HepG2 (cell line): Measurements from ENCODE around the gene ATP2A3. TPM values are rescaled to one million over a fixed set of nuclear protein-coding genes. Genes with fewer than 3 reads are reported as not detected.

Experiments
- CBX2 ChIP-seq, 2 experiments: fragments of 200-600 bp in 1 of 2; sonication (generic); formaldehyde crosslinking in 1 of 2; IDR thresholded peaks; 2 replicates each; pipeline versions ENCODE4 v1.7.0 to v1.8.1; 2018 to 2022; ENCODE audit warnings: low read depth in 2 of 2, low read length in 1 of 2, mild to moderate bottlenecking in 1 of 2, missing genetic modification reagents in 1 of 2
- FOXK1 ChIP-seq: sonication (generic); formaldehyde crosslinking; IDR thresholded peaks from 2 replicates; pipeline ENCODE4 v1.4.0; 2020; ENCODE audit warnings: low read depth, missing genetic modification reagents, borderline replicate concordance
- KLF16 ChIP-seq, 2 experiments: sonication (generic) in 1 of 2; formaldehyde crosslinking in 1 of 2; IDR thresholded peaks; 2 replicates each; pipeline versions ENCODE4 v1.6.1 to v1.8.0; 2016 to 2023; ENCODE audit warnings: missing genetic modification reagents in 2 of 2, missing compliant biosample characterization in 1 of 2
- NFE2L1 ChIP-seq: sonication (generic); formaldehyde crosslinking; IDR thresholded peaks from 2 replicates; pipeline ENCODE4 v1.4.0; 2020; ENCODE audit warnings: missing genetic modification reagents, mild to moderate bottlenecking, borderline replicate concordance
- NRL ChIP-seq: sonication (generic); formaldehyde crosslinking; IDR thresholded peaks from 2 replicates; pipeline ENCODE4 v1.5.0; 2020; ENCODE audit warnings: missing genetic modification reagents, mild to moderate bottlenecking, moderate library complexity, borderline replicate concordance
- PRDM15 ChIP-seq: sonication (generic); formaldehyde crosslinking; IDR thresholded peaks from 2 replicates; pipeline ENCODE4 v1.4.0; 2020; ENCODE audit warnings: missing genetic modification reagents
- SIX4 ChIP-seq: sonication (generic); formaldehyde crosslinking; IDR thresholded peaks from 2 replicates; pipeline ENCODE4 v1.4.0; 2020; ENCODE audit warnings: missing genetic modification reagents
- SP1 ChIP-seq, 2 experiments: fragments of 450-650 bp in 1 of 2; sonication (generic) in 1 of 2; formaldehyde crosslinking in 1 of 2; IDR thresholded peaks; 2 replicates each; pipeline versions ENCODE4 v1.4.0 to v1.6.1; 2016 to 2020; ENCODE audit warnings: missing genetic modification reagents in 1 of 2
- TCF12 ChIP-seq, 2 experiments: fragments of 450-650 bp in 1 of 2; sonication (generic) in 1 of 2; formaldehyde crosslinking in 1 of 2; IDR thresholded peaks; 2 replicates each; pipeline versions ENCODE4 v1.6.1 to v1.8.0; 2017 to 2022; ENCODE audit warnings: antibody characterized with exemption in 1 of 2, mild to moderate bottlenecking in 1 of 2, missing genetic modification reagents in 1 of 2, moderate library complexity in 1 of 2
- TEAD3 ChIP-seq: optimal IDR thresholded peaks from 2 replicates; pipeline ENCODE3; 2016; ENCODE audit warnings: borderline replicate concordance
- THAP7 ChIP-seq: sonication (generic); formaldehyde crosslinking; IDR thresholded peaks from 2 replicates; pipeline ENCODE4 v1.8.1; 2023; ENCODE audit warnings: mild to moderate bottlenecking, missing genetic modification reagents
- TOE1 ChIP-seq: sonication (generic); formaldehyde crosslinking; IDR thresholded peaks from 2 replicates; pipeline ENCODE4 v1.4.0; 2020; ENCODE audit warnings: mild to moderate bottlenecking, missing genetic modification reagents
- ZBTB37 ChIP-seq: sonication (generic); formaldehyde crosslinking; IDR thresholded peaks from 2 replicates; pipeline ENCODE4 v1.4.0; 2020; ENCODE audit warnings: mild to moderate bottlenecking, missing genetic modification reagents
- ZNF274 ChIP-seq: sonication (generic); formaldehyde crosslinking; IDR thresholded peaks from 2 replicates; pipeline ENCODE4 v1.5.1; 2020; ENCODE audit warnings: mild to moderate bottlenecking, missing genetic modification reagents
- ZNF33A ChIP-seq: sonication (generic); formaldehyde crosslinking; IDR thresholded peaks from 2 replicates; pipeline ENCODE4 v1.5.1; 2020; ENCODE audit warnings: missing genetic modification reagents, mild to moderate bottlenecking, moderate library complexity, borderline replicate concordance
- polyA plus RNA-seq, 8 experiments: library from polyadenylated mRNA; depleted of rRNA in 3 of 8; stranded (reverse) in 7 of 8; unstranded in 1 of 8; fragments of >200 nt; fragmentation: Illumina TruSeq in 4 of 8; extraction: Trizol in 4 of 8; gene quantifications; 2 replicates each; pipeline versions ENCODE4 v1.2.1 to v1.2.3, GENCODE V29; 2011 to 2016; ENCODE audit warnings: low read depth in 4 of 8, missing spikeins in 1 of 8, mixed read lengths in 1 of 8; ENCODE audit not compliant: insufficient read depth in 1 of 8
- total RNA-seq, 5 experiments: library from RNA; depleted of rRNA; stranded (reverse); fragments of >200 nt; fragmentation: Illumina TruSeq; extraction: Trizol; gene quantifications; 2 replicates each; pipeline ENCODE4 v1.2.3, GENCODE V29; 2016; ENCODE audit warnings: low read depth in 1 of 5
- TF ChIP-seq, protein P1 (sequence below): sonication (generic); formaldehyde crosslinking; IDR thresholded peaks from 2 replicates; pipeline ENCODE4 v1.5.1; 2020; ENCODE audit warnings: missing genetic modification reagents, mild to moderate bottlenecking, borderline replicate concordance
- TF ChIP-seq, protein P2 (sequence below): sonication (generic); formaldehyde crosslinking; IDR thresholded peaks from 2 replicates; pipeline ENCODE4 v1.5.1; 2020; ENCODE audit warnings: mild to moderate bottlenecking, missing genetic modification reagents, moderate library complexity

Gene ATP2A3
- total and polyA plus RNA-seq, 2 of the 13 experiments (the other 11 are each of a cell fraction or from before 2014, with no cell fraction given) = 0.07 TPM; not detected in 1

DNA sequence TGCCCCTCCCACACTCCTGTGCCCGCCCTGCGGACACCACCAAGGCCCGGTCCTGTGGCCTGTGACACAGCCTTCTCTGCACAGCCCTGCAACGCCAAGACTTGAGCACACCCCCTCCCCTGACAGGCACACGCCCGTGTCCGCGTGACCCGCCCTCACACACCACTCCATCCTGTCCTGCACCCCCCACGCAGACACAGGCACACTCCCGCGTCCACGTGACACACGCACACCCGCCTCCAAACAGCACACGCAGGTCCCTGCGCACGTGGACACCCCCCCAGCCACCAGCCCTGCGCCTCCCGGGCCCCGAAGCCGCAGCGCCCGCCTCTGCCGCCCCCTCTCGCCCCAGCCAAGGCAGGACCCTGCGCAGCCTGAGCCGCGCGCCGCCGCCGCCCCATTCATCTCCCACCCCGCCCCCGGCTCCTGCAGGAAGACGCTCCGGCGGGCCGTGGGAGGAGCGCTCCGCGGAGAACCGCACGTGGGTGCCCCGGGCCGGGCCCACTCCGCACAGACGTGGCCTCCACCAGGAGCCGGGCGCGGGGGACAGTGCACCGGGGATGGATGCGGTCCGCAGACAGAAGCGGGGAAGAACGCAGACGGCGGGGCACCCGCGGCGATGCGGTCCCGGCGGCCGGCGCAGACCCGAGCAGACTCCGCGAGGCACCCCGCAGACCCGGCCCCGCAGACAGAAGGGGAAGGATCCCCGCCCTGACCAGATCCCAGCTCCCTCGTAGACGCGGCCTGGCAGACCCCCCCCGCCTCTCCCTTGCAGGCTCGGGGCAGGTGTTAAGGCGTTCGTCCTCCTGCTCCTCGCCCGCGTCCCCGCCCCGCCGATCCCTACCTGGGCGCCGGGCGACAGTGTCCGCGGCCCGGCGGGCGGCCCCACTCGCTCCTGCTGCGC is 71.9 kb downstream of the ATP2A3 start (continued):
- TF ChIP-seq ZBTB37 (CRISPR knock-in tag) (no peak), SP1 (IDR thresholded peaks at IDR 0.05) (no peak), SP1 (CRISPR knock-in tag; IDR thresholded peaks at IDR 0.05) (no peak), PRDM15 (no peak), SIX4 (CRISPR knock-in tag) (no peak), THAP7 (no peak), TOE1 (CRISPR knock-in tag) (no peak), ZNF33A (CRISPR knock-in tag) (no peak), FOXK1 (CRISPR knock-in tag) (no peak), NFE2L1 (CRISPR knock-in tag) (no peak), TCF12 (IDR thresholded peaks at IDR 0.05) (no peak), TCF12 (CRISPR knock-in tag; IDR thresholded peaks at IDR 0.05) (no peak), KLF16 (CRISPR knock-in tag; IDR thresholded peaks at IDR 0.05) (no peak), TEAD3 (CRISPR knock-in tag) (no peak), NRL (CRISPR knock-in tag) (peak; percentile 17; the same call in 1 of the 2 replicates), CBX2 (IDR thresholded peaks at IDR 0.05; ENCODE audit: low read depth, low read length) (no peak), CBX2 (CRISPR knock-in tag; IDR thresholded peaks at IDR 0.05; ENCODE audit: low read depth) (no peak), ZNF274 (no peak)
- TF ChIP-seq, protein P1, sequence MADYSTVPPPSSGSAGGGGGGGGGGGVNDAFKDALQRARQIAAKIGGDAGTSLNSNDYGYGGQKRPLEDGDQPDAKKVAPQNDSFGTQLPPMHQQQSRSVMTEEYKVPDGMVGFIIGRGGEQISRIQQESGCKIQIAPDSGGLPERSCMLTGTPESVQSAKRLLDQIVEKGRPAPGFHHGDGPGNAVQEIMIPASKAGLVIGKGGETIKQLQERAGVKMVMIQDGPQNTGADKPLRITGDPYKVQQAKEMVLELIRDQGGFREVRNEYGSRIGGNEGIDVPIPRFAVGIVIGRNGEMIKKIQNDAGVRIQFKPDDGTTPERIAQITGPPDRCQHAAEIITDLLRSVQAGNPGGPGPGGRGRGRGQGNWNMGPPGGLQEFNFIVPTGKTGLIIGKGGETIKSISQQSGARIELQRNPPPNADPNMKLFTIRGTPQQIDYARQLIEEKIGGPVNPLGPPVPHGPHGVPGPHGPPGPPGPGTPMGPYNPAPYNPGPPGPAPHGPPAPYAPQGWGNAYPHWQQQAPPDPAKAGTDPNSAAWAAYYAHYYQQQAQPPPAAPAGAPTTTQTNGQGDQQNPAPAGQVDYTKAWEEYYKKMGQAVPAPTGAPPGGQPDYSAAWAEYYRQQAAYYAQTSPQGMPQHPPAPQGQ (CRISPR knock-in tag) = no peak
- TF ChIP-seq, protein P2, sequence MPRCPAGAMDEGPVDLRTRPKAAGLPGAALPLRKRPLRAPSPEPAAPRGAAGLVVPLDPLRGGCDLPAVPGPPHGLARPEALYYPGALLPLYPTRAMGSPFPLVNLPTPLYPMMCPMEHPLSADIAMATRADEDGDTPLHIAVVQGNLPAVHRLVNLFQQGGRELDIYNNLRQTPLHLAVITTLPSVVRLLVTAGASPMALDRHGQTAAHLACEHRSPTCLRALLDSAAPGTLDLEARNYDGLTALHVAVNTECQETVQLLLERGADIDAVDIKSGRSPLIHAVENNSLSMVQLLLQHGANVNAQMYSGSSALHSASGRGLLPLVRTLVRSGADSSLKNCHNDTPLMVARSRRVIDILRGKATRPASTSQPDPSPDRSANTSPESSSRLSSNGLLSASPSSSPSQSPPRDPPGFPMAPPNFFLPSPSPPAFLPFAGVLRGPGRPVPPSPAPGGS (CRISPR knock-in tag) = 0 out of 2 replicates have a peak, but pooled peaks have one; percentile 66
